GM19023 (cell line): ENCODE results near the gene TRMT44.

Experiments used
- ATAC-seq: cut with Tn5 transposase; IDR thresholded peaks from one replicate; pipeline ENCODE4 v1.9.1; 2021; ENCODE audit warnings: mild to moderate bottlenecking, moderate library complexity; ENCODE audit not compliant: unreplicated experiment

TRMT44 gene, protein sequence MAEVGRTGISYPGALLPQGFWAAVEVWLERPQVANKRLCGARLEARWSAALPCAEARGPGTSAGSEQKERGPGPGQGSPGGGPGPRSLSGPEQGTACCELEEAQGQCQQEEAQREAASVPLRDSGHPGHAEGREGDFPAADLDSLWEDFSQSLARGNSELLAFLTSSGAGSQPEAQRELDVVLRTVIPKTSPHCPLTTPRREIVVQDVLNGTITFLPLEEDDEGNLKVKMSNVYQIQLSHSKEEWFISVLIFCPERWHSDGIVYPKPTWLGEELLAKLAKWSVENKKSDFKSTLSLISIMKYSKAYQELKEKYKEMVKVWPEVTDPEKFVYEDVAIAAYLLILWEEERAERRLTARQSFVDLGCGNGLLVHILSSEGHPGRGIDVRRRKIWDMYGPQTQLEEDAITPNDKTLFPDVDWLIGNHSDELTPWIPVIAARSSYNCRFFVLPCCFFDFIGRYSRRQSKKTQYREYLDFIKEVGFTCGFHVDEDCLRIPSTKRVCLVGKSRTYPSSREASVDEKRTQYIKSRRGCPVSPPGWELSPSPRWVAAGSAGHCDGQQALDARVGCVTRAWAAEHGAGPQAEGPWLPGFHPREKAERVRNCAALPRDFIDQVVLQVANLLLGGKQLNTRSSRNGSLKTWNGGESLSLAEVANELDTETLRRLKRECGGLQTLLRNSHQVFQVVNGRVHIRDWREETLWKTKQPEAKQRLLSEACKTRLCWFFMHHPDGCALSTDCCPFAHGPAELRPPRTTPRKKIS

DNA sequence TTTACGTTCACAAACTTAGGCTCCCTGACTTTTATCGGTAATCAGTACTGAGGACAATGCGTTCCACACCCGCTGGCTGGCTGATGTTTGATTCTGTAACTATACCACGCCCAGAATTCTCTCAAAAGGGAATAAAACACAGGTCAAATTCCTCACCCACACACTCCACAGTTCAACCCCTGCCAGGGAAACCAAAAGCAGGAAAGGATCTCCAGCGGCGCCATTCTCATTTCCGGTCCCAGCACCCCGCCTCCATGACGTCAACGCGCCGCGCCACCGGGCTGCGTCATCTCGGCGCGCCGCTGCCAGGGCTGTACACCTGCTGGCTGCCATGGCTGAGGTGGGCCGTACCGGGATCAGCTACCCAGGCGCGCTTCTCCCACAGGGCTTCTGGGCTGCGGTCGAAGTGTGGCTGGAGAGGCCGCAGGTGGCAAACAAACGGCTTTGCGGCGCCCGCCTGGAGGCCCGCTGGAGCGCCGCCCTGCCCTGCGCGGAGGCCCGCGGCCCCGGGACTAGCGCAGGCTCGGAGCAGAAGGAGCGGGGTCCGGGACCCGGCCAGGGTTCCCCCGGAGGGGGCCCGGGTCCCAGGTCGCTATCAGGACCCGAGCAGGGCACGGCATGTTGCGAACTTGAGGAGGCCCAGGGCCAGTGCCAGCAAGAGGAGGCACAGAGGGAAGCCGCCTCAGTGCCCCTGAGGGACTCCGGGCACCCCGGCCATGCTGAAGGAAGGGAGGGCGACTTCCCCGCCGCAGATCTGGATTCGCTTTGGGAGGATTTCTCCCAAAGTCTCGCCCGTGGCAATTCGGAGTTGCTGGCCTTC, at the start of gene TRMT44, which contains the start of gene ACOX3:
TSS of gene TRMT44 (plus strand) at position 286 of the 820 bp plus-strand sequence. CDS start at position 332, 46 bp downstream.
TSS of gene ACOX3 (minus strand) at position 232 of the 820 bp plus-strand sequence. CDS start 24,202 bp downstream, outside the sequence.
- peak; percentile 87 for ATAC-seq

DNA sequence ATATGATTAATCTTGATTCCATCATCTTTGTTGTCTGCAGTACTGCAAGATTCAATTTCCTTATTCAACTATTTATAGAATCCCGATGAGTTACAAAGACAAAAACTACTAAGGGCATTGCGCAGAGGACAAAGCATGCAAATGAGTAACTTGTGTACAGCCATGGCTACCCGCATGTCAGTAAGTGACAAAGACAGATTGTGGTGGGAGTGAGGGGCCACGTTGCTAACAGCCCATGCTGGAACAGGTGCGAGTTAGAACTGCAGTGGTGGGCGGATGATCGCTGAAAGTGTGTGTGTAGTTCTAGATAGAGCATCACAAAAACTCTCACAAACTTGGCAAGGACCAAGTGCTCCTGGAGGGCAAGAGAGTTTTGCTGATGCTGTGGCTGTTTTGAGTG, 49.5 kb upstream of the TRMT44 start:
- ATAC-seq, result no peak

DNA sequence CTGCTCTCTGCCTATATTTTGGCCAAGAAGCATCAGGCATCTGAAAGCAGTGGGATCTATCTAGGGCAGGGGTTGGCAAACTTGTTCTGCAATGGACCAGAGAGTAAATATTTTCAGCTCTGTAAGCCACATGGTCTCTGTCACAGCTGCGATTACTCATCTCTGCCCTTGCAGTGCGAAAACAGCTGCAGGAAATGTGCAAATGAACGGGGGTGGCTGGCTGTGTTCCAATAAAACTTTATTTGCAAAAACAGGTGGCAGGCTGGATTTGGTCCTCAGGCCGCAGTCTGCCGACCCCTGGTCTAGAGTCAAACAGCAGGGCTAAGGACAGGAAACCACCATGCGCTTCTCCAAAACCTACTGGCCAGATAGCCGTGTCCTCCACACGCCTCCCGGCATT, 48.6 kb upstream of the TRMT44 start:
- ATAC-seq, result peak; percentile 85

DNA sequence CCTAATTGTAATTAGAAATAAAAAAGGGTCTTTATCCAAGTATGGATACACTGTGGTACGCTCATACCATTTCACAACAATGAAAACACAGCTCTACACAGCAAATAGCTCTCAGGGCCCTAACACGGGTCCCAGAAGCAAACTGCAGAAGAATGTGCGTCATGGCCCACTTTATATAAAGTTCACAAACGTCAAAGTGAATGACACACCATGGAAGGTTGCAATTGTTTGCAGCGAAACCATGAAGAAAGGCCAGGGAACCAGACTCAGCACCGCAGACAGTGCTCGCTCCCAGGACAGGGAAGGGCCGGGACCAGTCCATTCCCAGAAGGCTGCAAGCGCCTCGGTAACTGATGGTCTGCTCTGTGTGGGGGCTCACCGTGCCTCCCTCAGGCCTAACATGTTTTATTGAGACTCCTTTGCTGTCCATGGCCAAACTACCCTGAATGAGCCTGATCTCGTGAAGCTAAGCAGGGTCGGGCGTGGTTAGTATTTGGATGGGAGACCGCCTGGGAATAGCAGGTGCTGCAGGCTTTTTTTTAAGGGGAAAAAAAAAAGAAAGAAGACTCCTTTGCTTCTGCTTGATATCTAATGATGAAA, 47.9 kb upstream of the TRMT44 start:
- ATAC-seq, result no peak

DNA sequence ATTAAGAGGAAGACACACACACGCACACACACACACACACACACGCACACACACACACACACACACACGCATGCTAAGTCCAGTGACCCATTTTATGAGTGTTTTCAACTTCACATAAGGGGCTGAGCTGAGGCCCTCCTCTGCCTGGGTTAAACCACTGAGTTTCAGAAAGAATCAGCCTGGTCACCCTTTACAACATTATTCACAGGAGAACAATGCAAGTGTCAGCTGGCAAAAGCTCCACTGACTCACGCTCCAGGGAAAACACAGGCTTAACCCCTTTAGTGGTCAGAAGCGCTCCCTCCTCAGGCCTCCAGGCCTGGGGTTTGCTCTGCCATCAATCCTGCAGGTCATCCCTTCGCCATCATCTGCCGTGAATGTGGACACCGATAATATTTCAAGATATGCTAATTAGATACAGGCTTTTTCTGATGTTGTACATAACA, 47.0 kb upstream of the TRMT44 start:
- no peak for ATAC-seq

DNA sequence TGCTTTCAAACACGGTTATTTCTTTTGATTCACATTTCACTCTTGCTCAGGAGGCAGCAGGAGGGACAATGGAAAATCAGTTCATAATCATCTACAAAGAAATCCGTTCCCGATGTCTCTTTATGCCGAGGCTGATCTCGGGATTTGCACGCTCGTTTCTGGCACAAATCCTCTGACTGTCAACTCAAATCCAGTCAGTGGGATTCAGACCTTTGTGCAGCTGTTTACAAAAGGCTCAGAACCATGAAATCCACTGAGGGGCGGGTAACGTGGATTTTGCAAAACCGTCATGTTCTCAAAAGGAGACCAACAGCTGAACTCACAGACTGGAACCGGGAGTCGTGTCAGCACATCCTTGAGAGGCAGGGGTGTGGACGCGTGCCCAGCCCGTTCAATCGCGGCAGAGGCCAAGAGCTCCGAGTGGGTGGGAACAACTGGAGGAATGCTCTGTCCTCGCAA, 46.5 kb upstream of the TRMT44 start:
- no peak for ATAC-seq

DNA sequence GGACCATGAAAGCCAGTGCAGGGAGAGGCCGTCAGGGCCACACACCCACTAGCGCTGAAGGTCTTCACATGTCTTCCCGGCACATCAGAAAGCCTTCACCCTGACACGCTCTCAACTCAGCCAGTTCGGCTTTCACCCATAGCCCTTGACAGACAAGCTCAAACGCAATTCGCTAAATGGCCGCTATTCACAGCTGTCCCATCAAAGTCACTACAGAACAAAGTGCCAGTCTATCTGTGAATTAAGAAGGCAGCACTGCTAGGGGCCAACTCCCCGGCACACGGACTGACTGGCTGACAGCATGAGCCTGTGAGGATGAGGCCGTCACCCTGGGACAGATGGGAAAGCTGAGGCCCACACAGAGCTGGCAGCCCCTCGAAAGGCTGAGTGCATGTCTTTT, 45.8 kb upstream of the TRMT44 start:
- ATAC-seq, result no peak

DNA sequence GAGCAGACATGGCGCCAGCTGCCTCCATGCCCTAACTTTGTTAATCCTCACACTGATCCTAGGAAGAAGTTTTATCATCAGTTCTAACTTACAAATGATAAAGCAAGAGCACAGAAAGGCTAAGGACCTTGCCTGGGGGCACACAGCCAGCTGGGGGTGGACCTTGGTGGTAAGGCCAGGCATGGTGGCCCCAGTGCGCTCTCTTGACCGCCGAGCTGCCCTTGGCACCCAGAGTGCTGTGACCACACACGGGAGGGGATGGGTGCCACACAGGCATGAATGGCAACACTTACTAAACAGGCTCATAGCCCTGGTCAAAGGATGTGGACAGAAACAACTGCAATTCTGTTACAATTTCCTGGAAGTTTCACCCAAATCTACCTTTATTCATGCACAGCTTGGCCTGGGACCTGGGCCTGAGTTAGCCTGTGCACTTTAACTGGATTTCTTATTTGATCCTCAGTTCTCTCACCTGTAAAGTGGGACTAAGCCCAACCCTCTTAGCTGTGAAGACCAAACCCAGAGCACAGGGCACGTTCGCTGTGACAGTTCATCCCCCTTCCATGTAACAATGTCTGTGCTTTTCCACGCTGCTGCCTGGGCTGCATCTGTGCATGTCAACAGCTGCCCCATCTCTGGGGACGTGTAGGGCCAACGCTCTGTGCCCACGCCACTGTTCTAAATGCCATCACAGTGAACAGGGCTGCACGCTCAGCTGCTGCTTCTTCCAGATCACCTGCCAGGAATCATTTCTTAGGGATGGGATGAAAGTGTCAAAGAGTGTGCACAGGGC, 44.9 kb upstream of the TRMT44 start:
- no peak for ATAC-seq

DNA sequence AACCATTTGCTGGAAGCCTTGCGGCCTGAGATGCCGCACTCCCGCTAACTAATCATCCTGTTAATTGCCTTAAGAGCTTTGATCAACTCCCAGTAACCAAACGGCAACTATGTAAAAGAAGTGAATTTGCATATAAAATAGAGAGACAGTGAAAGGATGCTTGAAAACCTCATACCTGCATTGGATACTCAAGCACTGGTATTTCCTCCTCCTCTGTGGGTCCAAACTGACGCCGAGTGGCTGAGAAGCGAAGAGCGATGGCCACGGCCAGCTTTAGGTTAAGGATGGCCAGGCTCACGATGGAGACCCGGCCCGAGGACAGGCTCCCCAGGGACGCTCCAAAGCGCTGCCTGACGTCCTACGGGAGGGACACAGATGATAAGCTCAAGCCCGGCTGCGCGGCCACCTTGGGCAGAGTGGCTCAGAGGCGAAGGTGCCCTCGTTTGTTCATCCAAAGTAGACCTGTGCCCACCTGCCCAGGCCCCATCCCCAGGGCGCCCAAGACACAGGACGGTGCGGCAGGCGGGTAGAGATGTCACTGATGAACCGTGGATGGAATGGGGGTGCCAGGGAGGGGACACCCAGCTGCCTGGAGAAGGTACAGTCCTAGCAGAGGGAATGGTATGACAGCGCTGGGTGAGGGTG, 43.7 kb upstream of the TRMT44 start:
- no peak for ATAC-seq

DNA sequence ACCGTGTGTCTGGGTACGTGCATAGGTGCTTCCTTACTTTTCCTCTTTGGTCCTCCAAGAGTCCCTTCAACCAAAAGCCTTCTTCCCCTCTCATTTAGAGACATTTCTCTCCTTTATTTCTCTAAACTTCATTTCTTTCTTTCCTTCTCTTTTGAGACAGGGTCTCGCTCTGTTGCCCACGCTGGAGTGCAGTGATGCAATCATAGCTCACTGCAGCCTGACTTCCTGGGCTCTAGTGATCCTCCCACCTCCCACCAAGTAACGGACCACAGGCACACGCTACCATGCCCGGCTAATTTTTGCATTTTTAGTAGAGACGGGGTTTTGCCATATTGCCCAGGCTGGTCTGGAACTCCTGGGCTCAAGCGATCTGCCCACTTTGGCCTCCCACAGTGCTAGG, 42.2 kb upstream of the TRMT44 start:
- no peak for ATAC-seq

DNA sequence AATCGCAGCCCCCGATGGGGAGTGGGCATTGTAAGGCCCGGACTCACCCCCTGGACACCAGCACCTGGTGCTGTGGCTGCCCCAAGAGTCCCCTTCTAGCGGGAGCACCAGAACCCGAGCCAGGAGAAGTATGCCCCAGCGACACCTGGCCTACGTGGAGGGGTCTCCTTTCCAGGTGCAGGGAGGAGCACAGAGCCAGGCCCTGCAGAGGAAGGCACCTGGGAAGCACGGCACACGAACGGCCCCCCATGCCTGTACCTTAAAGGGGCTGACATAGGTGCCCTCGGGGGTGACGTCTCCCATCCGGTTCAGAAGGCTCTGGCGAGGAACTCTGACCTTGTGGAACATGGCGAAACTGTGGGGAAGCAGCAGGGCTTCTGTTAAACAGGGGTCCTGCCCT, 41.3 kb upstream of the TRMT44 start:
- ATAC-seq, result no peak

DNA sequence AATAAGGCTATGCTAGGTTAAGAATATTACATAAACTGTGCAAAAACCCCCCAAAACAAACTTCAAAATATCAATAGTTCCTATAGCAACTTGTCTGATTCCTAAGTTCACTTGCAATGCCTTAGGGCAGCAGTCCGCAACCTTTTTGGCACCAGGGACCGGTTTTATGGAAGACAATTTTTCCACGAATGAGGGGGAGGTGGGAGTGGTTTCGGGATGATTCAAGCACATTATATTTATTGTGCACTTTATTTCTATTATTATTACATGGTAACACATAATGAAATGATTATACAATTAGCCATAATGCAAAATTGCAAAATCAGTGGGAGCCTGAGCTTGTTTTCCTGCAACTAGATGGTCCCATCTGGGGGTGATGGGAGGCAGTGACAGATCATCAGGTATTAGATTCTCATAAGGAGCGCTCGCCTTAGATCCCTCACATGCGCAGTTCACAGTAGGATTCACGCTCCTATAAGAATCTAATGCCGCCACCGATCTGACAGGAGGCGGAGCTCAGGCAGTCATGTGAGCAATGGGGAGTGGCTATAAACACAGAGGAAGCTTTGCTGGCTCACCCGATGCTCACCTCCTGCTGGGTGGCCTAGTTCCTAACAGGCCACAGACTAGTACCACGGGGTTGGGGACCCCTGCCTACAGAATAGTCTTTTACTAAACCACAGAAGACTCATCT, 39.8 kb upstream of the TRMT44 start:
- no peak for ATAC-seq

DNA sequence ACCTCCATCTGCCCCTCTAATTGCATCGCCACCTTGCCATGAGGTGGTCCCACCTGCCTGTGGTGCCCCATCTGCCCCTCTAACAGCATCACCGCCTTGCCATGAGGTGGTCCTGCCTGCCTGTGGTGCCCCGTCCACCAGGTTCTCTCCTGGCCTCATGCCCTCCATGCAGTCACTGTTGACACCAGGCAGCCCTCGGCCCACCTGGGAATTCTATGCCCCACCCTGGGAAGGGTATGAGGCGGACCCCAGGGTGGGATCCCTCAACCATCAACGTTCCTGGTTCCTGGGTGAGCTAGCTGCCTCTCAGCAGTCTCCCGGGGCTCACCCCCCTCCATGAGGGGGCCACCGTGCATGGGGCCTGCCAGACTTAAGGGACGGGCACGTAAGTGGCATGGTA, 38.9 kb upstream of the TRMT44 start:
- no peak for ATAC-seq

DNA sequence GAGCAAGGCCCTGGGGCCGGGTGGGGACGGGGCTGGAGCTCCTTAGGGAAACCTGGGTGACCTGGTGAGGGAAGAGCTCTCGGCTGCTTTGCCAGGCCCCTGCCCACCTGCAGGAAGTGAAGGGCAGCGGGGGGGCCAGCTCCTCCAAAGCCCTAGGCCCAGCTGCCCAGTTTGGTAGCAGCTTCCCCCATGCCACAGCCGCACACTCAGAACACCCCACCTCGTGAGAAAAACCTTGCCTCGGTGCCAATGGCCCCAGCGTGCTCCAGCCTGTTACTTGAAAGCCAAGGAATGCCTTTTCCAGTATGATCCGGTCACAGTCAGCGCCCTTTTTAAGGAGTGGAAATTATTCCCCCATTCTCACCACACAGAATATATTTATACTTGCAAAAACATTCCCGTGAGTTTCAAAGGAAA, 38.4 kb upstream of the TRMT44 start:
- no peak for ATAC-seq

DNA sequence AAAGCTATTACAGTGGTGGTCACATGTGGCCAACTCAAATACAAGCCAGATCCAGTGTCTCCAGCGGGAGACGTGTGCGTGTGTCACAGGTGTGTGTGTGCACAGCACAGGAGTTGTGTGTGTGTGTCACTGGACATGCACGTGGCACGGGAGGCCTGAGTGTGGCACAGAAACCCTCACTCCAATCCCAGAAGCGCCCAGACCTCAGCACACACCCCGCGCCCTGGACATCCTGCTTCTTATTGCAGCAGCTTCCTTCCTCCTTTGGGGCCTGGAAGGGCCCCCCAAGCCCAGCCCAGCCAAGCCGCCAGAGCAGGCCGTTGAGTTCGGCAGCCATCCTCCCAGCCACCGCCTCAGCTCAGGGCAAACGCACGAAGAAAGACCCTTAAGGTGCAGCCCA, 37.9 kb upstream of the TRMT44 start:
- no peak for ATAC-seq

DNA sequence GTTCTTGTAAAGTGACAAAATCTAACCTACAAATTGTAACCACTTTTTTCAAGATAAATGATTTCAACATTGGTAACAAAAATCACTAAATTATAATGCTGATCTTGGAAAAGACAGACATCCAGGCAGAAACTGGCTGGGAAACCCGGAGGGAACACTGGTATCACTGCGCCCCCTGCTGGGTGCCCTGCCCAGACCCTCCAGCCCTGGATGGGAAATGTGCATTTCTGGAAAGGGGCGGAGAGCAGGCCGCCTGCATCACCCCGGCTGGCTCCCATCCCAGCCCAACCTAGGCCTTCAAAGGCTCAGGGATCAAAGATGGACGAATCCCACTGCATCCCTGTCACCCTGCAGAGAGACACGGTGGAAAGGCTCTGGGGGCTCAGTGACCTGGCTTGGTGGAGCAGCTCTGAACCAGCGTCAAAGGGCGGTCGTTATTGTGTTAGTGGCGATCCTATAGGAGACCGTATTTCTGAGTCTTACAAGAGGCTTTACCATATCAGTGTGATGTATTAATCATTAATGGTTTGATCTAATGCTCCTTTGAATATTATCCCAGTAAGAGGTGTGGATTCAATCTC, 37.3 kb upstream of the TRMT44 start:
- ATAC-seq, result no peak

DNA sequence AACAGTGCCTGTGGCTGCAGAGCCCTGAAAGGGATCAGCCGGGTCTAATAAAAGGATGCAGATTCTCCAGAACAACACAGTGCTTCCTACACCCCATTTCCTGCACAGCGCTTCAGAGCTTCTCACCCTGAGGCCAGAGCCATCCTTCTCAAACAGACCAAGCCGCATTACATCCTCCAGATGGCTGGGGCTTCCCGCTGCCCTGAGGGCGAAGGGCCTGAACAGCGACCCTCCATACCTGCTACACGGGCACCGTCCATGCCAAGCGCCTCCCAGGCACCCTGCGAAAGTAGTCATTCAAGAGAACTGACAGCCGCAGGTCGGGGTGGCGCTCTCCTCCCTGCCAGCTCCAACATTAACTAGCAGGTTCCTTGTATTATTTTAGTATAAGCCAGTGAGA, 36.6 kb upstream of the TRMT44 start:
- no peak for ATAC-seq

DNA sequence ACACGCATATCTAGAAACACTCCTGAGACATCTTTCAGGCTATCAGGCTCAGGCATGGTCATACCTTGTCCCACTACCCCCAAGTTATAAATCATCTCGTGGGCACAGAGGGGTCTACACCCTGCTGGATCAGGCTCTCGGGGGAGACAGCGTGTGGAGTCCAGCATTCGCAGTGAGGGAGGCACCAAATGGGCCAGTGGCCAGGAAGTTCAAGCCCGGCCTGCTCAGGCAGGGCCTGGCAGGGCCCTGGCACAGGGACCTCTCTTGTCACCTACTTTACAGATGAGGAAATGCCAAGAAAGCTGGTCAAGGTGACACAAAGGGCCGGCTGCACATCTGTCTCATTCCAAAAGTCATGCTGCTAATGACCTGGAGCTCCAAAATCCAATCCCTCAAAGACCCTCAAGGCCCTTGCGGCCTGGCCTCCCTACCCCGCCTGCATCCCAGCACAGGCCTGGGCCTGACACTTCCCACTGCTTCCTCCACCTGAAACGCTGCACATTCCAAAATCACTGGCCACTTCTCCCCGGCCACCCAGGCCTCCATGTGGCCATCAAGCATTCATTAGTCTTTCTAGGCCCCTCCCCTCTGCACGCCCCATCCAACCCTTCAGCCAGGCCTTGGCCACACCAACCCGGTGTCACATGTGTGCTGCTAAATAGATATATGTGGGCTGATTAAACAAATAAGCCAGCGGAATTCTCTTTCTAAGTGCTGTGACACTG, 35.6 kb upstream of the TRMT44 start:
- ATAC-seq, result no peak
